Activated CD4-positive, alpha-beta T cell treated with anti-CD3 and anti-CD28 coated beads, Interleukin-2, Interleukin-4, amounts not matched to agents 100 ng/mL and 50 ng/mL, durations not matched to agents 16 hours and 8 hours (primary cell): ENCODE data around the gene TEX19.

Experiments used
- DNase-seq: peaks from one replicate; pipeline ENCODE4 v3.0.0-alpha.2; 2020; ENCODE audit warnings: low spot score

Gene TEX19

GRCh38 chr17:82358465-82359350, at the start of gene TEX19:
TEX19 (plus strand) TSS chr17:82359247; CDS start chr17:82362151, 2,904 bp downstream.
- peak; percentile 28 for DNase-seq

- DNase-seq = no peak
These were observed 49.1 kb upstream of the TEX19 start for GRCh38 chr17:82309656-82310570.

- no peak for DNase-seq
These were observed 48.2 kb upstream of the TEX19 start for GRCh38 chr17:82310877-82311276.

- no peak for DNase-seq
These were observed 47.1 kb upstream of the TEX19 start for GRCh38 chr17:82311971-82312370.

GRCh38 chr17:82313195-82314011, 45.6 kb upstream of the TEX19 start:
- no peak for DNase-seq

- no peak for DNase-seq
These were observed 44.9 kb upstream of the TEX19 start for GRCh38 chr17:82314012-82314726.

- no peak for DNase-seq
These were observed 44.1 kb upstream of the TEX19 start for GRCh38 chr17:82314727-82315605.

GRCh38 chr17:82315703-82316358, 43.2 kb upstream of the TEX19 start:
- no peak for DNase-seq

- DNase-seq = no peak
These were observed 42.2 kb upstream of the TEX19 start for GRCh38 chr17:82316651-82317393.

GRCh38 chr17:82317394-82318168, 41.5 kb upstream of the TEX19 start, which contains the start of gene CD7:
CD7 (minus strand) TSS chr17:82317608; CDS start chr17:82317495, 113 bp downstream.
- DNase-seq = peak; percentile 41

GRCh38 chr17:82318169-82318498, 40.9 kb upstream of the TEX19 start:
- DNase-seq = no peak

- DNase-seq = no peak
These were observed 40.1 kb upstream of the TEX19 start for GRCh38 chr17:82318772-82319606.

- DNase-seq = no peak
These were observed 39.4 kb upstream of the TEX19 start for GRCh38 chr17:82319619-82320062.

GRCh38 chr17:82320140-82320840, 38.8 kb upstream of the TEX19 start:
- no peak for DNase-seq

- no peak for DNase-seq
These were observed 37.8 kb upstream of the TEX19 start for GRCh38 chr17:82320956-82321927.
